GM23338 (cell line): Measurements from ENCODE around the gene TNFRSF1A. TPM values are rescaled to one million over a fixed set of nuclear protein-coding genes. Genes with fewer than 3 reads are reported as not detected.
A peak's percentile ranks its signal among the peaks of the same experiment; 100 is the strongest.

Source experiments
- ATAC-seq: fragments of 200-7000 bp; cut with Tn5 transposase; 3 replicates; pipeline ENCODE4 v1.9.1; 2020
- DNase-seq: peaks from one replicate; pipeline ENCODE4 v3.0.0-alpha.2; 2015; ENCODE audit warnings: low spot score
- H2AFZ ChIP-seq: fragments of 200-600 bp; sonication (generic); 2 replicates; pipeline ENCODE4 v1.8.0; 2016; ENCODE audit warnings: antibody characterized with exemption, mild to moderate bottlenecking, moderate library complexity
- H3F3A ChIP-seq: fragments of 200-600 bp; sonication (generic); replicated peaks from 2 replicates; pipeline ENCODE4 v1.8.0; 2017; ENCODE audit warnings: antibody characterized with exemption, mixed run types, low read depth
- H3K27ac ChIP-seq: fragments of 200-600 bp; sonication (generic); 2 replicates; pipeline ENCODE4 v1.6.1; 2016; ENCODE audit warnings: low read depth
- H3K27me3 ChIP-seq: fragments of 200-600 bp; sonication (generic); 2 replicates; pipeline ENCODE4 v1.8.0; 2016; ENCODE audit warnings: mild to moderate bottlenecking, mixed run types, moderate library complexity; ENCODE audit not compliant: insufficient read depth
- H3K36me3 ChIP-seq: fragments of 200-600 bp; sonication (generic); 2 replicates; pipeline ENCODE4 v1.8.0; 2016; ENCODE audit warnings: mild to moderate bottlenecking; ENCODE audit not compliant: insufficient read depth
- H3K4me1 ChIP-seq: fragments of 200-600 bp; sonication (generic); 2 replicates; pipeline ENCODE4 v1.8.0; 2016; ENCODE audit warnings: mild to moderate bottlenecking, moderate library complexity; ENCODE audit not compliant: insufficient read depth
- H3K4me2 ChIP-seq: fragments of 200-600 bp; sonication (generic); 2 replicates; pipeline ENCODE4 v1.7.1; 2017; ENCODE audit warnings: mixed run types
- H3K4me3 ChIP-seq: fragments of 200-600 bp; sonication (generic); 2 replicates; pipeline ENCODE4 v1.6.1; 2016; ENCODE audit warnings: mixed run types
- H3K79me2 ChIP-seq: fragments of 200-600 bp; sonication (generic); replicated peaks from 2 replicates; pipeline ENCODE4 v1.8.0; 2017; ENCODE audit warnings: mild to moderate bottlenecking; ENCODE audit not compliant: insufficient read depth
- H3K9me2 ChIP-seq: fragments of 200-600 bp; sonication (generic); 2 replicates; pipeline ENCODE4 v1.8.0; 2017; ENCODE audit not compliant: insufficient read depth
- H4K20me1 ChIP-seq: fragments of 200-600 bp; sonication (generic); replicated peaks from 2 replicates; pipeline ENCODE4 v1.8.0; 2017; ENCODE audit warnings: mild to moderate bottlenecking; ENCODE audit not compliant: insufficient read depth
- H3K27ac Mint-ChIP-seq: 2 replicates; pipeline ENCODE4 v1.8.0; 2020; ENCODE audit warnings: inconsistent platforms, mild to moderate bottlenecking, moderate library complexity, mixed read lengths
- H3K27me3 Mint-ChIP-seq: 3 replicates; pipeline ENCODE4 v1.8.0; 2022; ENCODE audit warnings: low read depth, mild to moderate bottlenecking, moderate library complexity, mixed read lengths, inconsistent platforms; ENCODE audit not compliant: insufficient read depth, poor library complexity
- H3K36me3 Mint-ChIP-seq: 3 replicates; pipeline ENCODE4 v1.8.0; 2021; ENCODE audit warnings: low read depth, mild to moderate bottlenecking, inconsistent platforms, moderate library complexity, mixed read lengths
- H3K4me1 Mint-ChIP-seq: 3 replicates; pipeline ENCODE4 v1.8.0; 2020; ENCODE audit warnings: mild to moderate bottlenecking, inconsistent platforms, mixed read lengths
- H3K4me3 Mint-ChIP-seq: 3 replicates; pipeline ENCODE4 v1.8.0; 2021; ENCODE audit warnings: moderate library complexity, mild to moderate bottlenecking, inconsistent platforms, mixed read lengths
- H3K9me3 Mint-ChIP-seq: 3 replicates; pipeline ENCODE4 v1.8.0; 2020; ENCODE audit warnings: moderate library complexity, mild to moderate bottlenecking, inconsistent platforms, mixed read lengths
- CREB1 ChIP-seq: fragments of 250-450 bp; sonication (Bioruptor Pico); IDR thresholded peaks from 2 replicates; pipeline ENCODE4 v1.5.0; 2020; ENCODE audit warnings: low read depth, mild to moderate bottlenecking, moderate library complexity
- ETS1 ChIP-seq: IDR thresholded peaks from 2 replicates; pipeline ENCODE4 v1.6.1; 2016; ENCODE audit warnings: antibody characterized with exemption
- EZH2 ChIP-seq: fragments of 200-600 bp; sonication (generic); IDR thresholded peaks from one replicate; pipeline ENCODE4 v1.8.0; 2017; ENCODE audit warnings: antibody characterized with exemption, mild to moderate bottlenecking, low read depth; ENCODE audit not compliant: unreplicated experiment
- EZH2phosphoT487 ChIP-seq: fragments of 200-600 bp; sonication (generic); IDR thresholded peaks from one replicate; pipeline ENCODE4 v1.8.1; 2018; ENCODE audit warnings: antibody characterized with exemption; ENCODE audit not compliant: unreplicated experiment
- JUNB ChIP-seq: IDR thresholded peaks from one replicate; pipeline ENCODE4 v1.6.1; 2016; ENCODE audit warnings: antibody characterized with exemption; ENCODE audit not compliant: unreplicated experiment
- POLR2AphosphoS5 ChIP-seq: IDR thresholded peaks from 2 replicates; pipeline ENCODE4 v1.6.1; 2016; ENCODE audit warnings: antibody characterized with exemption, low read depth
- REST ChIP-seq: IDR thresholded peaks from one replicate; pipeline ENCODE4 v1.6.1; 2018; ENCODE audit warnings: antibody characterized with exemption; ENCODE audit not compliant: unreplicated experiment
- STAT1 ChIP-seq: IDR thresholded peaks from one replicate; pipeline ENCODE4 v1.6.1; 2016; ENCODE audit warnings: antibody characterized with exemption; ENCODE audit not compliant: unreplicated experiment
- ZNF114 ChIP-seq: fragments of 250-450 bp; sonication (Bioruptor Pico); IDR thresholded peaks from 2 replicates; pipeline ENCODE4 v1.5.0; 2020; ENCODE audit warnings: mild to moderate bottlenecking, moderate library complexity
- ZNF331 ChIP-seq: fragments of 250-450 bp; sonication (Bioruptor Pico); IDR thresholded peaks from 2 replicates; pipeline ENCODE4 v1.5.0; 2020; ENCODE audit warnings: low read depth, mild to moderate bottlenecking, moderate library complexity
- long read RNA-seq: library from polyadenylated mRNA; unstranded; transcript quantifications from one replicate; pipeline ENCODE4 v2.0.0, GENCODE V29; 2020; ENCODE audit not compliant: unreplicated experiment
- polyA plus RNA-seq: library from polyadenylated mRNA; unstranded; fragments of >200 nt; fragmentation: Nextera tagmentation; extraction: Ambion mirVana; gene quantifications from 2 replicates; pipeline ENCODE4 v1.2.1, GENCODE V29; 2016
- total RNA-seq: library from RNA; depleted of rRNA; stranded (reverse); fragments of >200 nt; shearing (Covaris generic); gene quantifications from 2 replicates; pipeline ENCODE4 v1.2.3, GENCODE V29; 2014; rRNA removed

TNFRSF1A gene
- total RNA-seq (36.7 and 43.4 TPM in 2 replicates), polyA plus RNA-seq (24.3 and 28.5 TPM in 2 replicates)
- long read RNA-seq, transcript TNFRSF1A-201 (10 exons, 2,223 nt): major isoform, 11 of 17 reads
- long read RNA-seq, partial matches to known transcripts: 2 of 17 reads
- long read RNA-seq, other reads (novel, unspliced or antisense): 3 of 17 reads

GRCh38 chr12:6341417-6342139, at the start of gene TNFRSF1A:
TSS of gene TNFRSF1A (minus strand) at chr12:6342076. CDS start at chr12:6341814, 262 bp downstream.
- no peak within 1 kb of the TSS for H3K4me3 Mint-ChIP-seq
- peaks cover 6% of the 10 kb centered on the region for H3K36me3 Mint-ChIP-seq
- no peaks in the 10 kb centered on the region for H3K9me3 Mint-ChIP-seq
- peak within 1 kb of the TSS; percentile 96 for H3K4me2 ChIP-seq
- H3K4me1 Mint-ChIP-seq: peaks cover 18% of the 10 kb centered on the region
- H3K4me3 ChIP-seq: peak within 1 kb of the TSS; percentile 96
- 0 out of 2 replicates have a peak, but pooled peaks have one; percentile 48 for TF ChIP-seq POLR2AphosphoS5
- no peak for TF ChIP-seq ETS1
- H2AFZ ChIP-seq: no peak within 1 kb of the TSS
- H3K27ac Mint-ChIP-seq: peak within 1 kb of the TSS; percentile 91
- peaks cover 17% of the 10 kb centered on the region for H3F3A ChIP-seq
- H3K9me2 ChIP-seq: peaks cover 2% of the 10 kb centered on the region; the same call in 1 of the 2 replicates
- no peaks in the 10 kb centered on the region for H3K36me3 ChIP-seq
- DNase-seq (peak; percentile 78), ATAC-seq (peak; percentile 50)
- H3K27me3 ChIP-seq: no peaks in the 10 kb centered on the region
- peaks cover 63% of the 10 kb centered on the region for H3K4me1 ChIP-seq
- H3K27ac ChIP-seq: peak within 1 kb of the TSS; percentile 90
- H3K79me2 ChIP-seq: peaks cover 51% of the 10 kb centered on the region
- peaks cover 6% of the 10 kb centered on the region for H3K27me3 Mint-ChIP-seq
- 0 out of 2 replicates have a peak, but pooled peaks cover 3% of the 10 kb centered on the region for H4K20me1 ChIP-seq

GRCh38 chr12:6391013-6391412, 49.1 kb upstream of the TNFRSF1A start:
- H3K27ac ChIP-seq: no peak overlapping the region
- Mint-ChIP-seq H3K36me3 (no peaks in the 10 kb centered on the region), H3K4me3 (no peak overlapping the region), H3K9me3 (no peaks in the 10 kb centered on the region; the same call in 2 of the 3 replicates), H3K4me1 (peaks cover 21% of the 10 kb centered on the region), H3K27me3 (peaks cover 9% of the 10 kb centered on the region), H3K27ac (no peak overlapping the region)
- H3K27me3 ChIP-seq: no peaks in the 10 kb centered on the region
- no peaks in the 10 kb centered on the region for H3K79me2 ChIP-seq
- ATAC-seq (no peak), DNase-seq (no peak)
- H3K4me3 ChIP-seq: no peak overlapping the region
- H3K9me2 ChIP-seq: peaks cover 3% of the 10 kb centered on the region; the same call in 1 of the 2 replicates
- H3K4me1 ChIP-seq: peaks cover 7% of the 10 kb centered on the region
- H3K36me3 ChIP-seq: no peaks in the 10 kb centered on the region
- H3F3A ChIP-seq: peaks cover 9% of the 10 kb centered on the region; the same call in 1 of the 2 replicates
- no peaks in the 10 kb centered on the region for H4K20me1 ChIP-seq
- no peak overlapping the region for H2AFZ ChIP-seq
- no peak overlapping the region for H3K4me2 ChIP-seq
- no peak for TF ChIP-seq ZNF114 (CRISPR knock-in tag)
- TF ChIP-seq POLR2AphosphoS5: no peak
- TF ChIP-seq EZH2: no peak
- no peak for TF ChIP-seq CREB1 (CRISPR knock-in tag)
- no peak for TF ChIP-seq REST
- TF ChIP-seq ETS1: no peak
- no peak for TF ChIP-seq EZH2phosphoT487
- no peak for TF ChIP-seq STAT1
- TF ChIP-seq ZNF331 (CRISPR knock-in tag): no peak
- no peak for TF ChIP-seq JUNB
